ENCODE measurements around the gene F2RL2.

DNA sequence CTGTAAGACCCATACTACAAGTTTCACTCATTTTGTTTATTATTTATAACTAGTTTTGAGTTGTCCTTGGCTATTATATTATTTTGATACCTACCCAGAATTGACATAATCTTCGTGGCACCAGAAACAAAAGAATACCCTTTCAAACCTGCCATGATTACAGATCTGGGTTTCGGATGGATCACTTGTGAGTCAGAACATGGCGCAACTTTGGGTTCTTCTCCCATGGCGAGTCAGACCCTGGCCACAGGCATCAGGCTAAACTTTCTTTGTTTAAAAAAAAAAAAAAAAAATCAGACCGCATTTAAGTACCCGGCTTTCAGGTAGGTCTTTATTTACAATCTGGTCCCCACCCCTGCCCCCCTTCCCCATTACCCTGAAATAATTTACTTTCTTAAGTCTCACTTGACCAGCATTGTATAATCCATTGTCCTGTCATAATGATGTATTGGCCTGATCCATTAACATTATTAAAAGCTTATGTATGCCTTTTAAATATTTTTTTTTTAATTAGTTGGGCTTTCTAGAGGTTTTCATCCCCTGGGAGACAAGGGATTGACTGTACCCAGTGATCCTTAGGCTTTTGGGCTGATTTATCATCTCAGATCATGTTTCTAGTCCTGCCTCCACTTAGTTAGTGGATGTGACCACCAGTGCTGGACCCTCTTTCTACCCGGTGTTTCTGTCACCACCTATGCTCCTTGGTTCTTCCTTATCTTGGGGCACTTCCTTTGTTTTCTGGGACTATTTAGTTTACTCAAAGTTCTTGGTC lies 43.9 kb downstream of the F2RL2 start:
- TF ChIP-seq, protein P1, sequence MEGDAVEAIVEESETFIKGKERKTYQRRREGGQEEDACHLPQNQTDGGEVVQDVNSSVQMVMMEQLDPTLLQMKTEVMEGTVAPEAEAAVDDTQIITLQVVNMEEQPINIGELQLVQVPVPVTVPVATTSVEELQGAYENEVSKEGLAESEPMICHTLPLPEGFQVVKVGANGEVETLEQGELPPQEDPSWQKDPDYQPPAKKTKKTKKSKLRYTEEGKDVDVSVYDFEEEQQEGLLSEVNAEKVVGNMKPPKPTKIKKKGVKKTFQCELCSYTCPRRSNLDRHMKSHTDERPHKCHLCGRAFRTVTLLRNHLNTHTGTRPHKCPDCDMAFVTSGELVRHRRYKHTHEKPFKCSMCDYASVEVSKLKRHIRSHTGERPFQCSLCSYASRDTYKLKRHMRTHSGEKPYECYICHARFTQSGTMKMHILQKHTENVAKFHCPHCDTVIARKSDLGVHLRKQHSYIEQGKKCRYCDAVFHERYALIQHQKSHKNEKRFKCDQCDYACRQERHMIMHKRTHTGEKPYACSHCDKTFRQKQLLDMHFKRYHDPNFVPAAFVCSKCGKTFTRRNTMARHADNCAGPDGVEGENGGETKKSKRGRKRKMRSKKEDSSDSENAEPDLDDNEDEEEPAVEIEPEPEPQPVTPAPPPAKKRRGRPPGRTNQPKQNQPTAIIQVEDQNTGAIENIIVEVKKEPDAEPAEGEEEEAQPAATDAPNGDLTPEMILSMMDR (IDR thresholded peaks at IDR 0.05; ENCODE audit: insufficient read depth, low read length): no peak
- no peak for TF ChIP-seq POLR2AphosphoS5 (IDR thresholded peaks at IDR 0.05; ENCODE audit: low read depth)
- TF ChIP-seq GABPA (IDR thresholded peaks at IDR 0.05; ENCODE audit: low read depth): no peak
- TF ChIP-seq, protein P2, sequence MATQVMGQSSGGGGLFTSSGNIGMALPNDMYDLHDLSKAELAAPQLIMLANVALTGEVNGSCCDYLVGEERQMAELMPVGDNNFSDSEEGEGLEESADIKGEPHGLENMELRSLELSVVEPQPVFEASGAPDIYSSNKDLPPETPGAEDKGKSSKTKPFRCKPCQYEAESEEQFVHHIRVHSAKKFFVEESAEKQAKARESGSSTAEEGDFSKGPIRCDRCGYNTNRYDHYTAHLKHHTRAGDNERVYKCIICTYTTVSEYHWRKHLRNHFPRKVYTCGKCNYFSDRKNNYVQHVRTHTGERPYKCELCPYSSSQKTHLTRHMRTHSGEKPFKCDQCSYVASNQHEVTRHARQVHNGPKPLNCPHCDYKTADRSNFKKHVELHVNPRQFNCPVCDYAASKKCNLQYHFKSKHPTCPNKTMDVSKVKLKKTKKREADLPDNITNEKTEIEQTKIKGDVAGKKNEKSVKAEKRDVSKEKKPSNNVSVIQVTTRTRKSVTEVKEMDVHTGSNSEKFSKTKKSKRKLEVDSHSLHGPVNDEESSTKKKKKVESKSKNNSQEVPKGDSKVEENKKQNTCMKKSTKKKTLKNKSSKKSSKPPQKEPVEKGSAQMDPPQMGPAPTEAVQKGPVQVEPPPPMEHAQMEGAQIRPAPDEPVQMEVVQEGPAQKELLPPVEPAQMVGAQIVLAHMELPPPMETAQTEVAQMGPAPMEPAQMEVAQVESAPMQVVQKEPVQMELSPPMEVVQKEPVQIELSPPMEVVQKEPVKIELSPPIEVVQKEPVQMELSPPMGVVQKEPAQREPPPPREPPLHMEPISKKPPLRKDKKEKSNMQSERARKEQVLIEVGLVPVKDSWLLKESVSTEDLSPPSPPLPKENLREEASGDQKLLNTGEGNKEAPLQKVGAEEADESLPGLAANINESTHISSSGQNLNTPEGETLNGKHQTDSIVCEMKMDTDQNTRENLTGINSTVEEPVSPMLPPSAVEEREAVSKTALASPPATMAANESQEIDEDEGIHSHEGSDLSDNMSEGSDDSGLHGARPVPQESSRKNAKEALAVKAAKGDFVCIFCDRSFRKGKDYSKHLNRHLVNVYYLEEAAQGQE (IDR thresholded peaks at IDR 0.05; ENCODE audit: insufficient replicate concordance, low read depth): no peak
- no peak for TF ChIP-seq SPI1 (IDR thresholded peaks at IDR 0.05; ENCODE audit: borderline replicate concordance, low read depth)
